IPS-NIHi7 (cell line): Measurements from ENCODE around the gene EPHB2.

Experiments used
- DNase-seq: peaks from one replicate; pipeline ENCODE4 v3.0.0; 2012; ENCODE audit warnings: mixed read lengths; ENCODE audit errors: extremely low spot score

EPHB2 gene

DNA sequence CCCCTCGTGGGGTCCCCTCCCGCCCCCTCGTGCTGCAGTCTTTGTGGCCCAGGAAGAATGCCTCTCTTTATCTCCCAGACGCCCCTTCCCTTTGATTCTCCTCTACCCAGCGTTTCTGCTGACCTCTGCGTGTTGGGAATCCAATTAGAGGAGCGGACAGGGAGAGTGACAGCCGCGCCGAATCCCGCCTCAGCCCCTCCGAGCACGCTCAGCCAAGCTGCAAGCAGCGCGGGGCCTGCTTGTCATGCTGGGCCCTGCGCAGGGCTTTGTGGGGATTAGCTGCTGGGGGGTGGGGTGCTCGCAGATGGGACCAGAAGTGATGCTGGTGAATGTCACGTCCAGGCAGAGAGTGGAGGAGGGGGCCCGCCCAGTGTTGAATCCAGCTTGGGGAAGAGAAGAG is 91.1 kb downstream of the EPHB2 start:
- peak; percentile 61 for DNase-seq

DNA sequence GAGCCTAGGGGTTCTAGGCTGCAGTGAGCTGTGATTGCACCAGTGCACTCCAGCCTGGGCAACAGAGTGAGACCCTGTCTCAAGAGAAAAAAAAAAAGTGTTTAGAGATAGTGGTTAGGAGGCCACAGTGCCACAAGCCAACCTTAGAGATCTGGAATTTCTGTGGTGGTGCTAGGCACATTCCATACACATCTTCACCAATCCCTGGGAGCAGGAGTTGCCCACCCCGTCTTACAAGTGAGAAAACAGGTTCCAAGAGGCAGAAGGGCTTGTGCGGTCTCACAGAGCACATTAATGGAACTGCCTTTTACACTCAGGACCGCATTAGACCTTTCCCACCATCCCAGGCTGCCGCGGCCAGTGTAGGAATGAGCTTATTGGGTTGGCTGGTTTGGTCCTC is 93.2 kb downstream of the EPHB2 start:
- no peak for DNase-seq

GRCh38 chr1:22804406-22804805 is 93.8 kb downstream of the EPHB2 start:
- no peak for DNase-seq

GRCh38 chr1:22804969-22805671 is 94.5 kb downstream of the EPHB2 start:
- peak; percentile 56 for DNase-seq

DNA sequence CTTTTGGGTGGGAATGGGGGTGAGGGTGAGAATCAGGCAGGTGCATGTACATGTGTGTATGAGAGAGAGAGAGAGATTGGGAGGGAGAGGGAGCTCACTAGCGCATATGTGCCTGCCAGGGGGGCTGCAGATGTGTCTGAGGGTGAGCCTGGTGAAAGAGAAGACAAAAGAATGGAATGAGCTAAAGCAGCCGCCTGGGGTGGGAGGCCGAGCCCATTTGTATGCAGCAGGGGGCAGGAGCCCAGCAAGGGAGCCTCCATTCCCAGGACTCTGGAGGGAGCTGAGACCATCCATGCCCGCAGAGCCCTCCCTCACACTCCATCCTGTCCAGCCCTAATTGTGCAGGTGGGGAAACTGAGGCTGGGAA is 95.0 kb downstream of the EPHB2 start:
- peak; percentile 56 for DNase-seq

GRCh38 chr1:22806584-22806983 is 95.9 kb downstream of the EPHB2 start:
- no peak for DNase-seq

- no peak for DNase-seq
Observed at GRCh38 chr1:22807340-22807739, 96.7 kb downstream of the EPHB2 start.

DNA sequence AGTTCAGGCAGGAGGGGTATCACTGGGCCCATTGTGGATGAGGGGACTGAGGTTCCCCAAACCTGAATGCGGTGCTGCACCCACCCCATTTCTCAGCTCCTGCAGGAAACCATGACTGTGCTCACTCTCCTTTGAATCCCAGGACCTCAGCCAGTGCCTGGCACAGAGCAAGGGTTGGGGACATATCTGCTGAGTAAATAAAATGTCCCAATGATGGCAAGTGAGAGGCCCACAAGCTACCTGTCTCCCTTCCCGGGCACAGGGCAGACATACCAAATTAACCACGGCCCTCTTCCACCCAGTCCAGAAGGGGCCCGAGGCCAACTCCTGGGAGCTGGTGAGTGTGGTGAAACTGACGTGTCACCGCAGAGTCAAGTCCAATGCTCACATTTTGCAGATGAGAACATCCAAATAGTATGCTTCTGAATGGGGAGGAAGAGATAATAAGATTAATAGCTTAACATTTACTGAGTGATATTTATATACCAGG is 97.6 kb downstream of the EPHB2 start:
- DNase-seq = no peak

DNA sequence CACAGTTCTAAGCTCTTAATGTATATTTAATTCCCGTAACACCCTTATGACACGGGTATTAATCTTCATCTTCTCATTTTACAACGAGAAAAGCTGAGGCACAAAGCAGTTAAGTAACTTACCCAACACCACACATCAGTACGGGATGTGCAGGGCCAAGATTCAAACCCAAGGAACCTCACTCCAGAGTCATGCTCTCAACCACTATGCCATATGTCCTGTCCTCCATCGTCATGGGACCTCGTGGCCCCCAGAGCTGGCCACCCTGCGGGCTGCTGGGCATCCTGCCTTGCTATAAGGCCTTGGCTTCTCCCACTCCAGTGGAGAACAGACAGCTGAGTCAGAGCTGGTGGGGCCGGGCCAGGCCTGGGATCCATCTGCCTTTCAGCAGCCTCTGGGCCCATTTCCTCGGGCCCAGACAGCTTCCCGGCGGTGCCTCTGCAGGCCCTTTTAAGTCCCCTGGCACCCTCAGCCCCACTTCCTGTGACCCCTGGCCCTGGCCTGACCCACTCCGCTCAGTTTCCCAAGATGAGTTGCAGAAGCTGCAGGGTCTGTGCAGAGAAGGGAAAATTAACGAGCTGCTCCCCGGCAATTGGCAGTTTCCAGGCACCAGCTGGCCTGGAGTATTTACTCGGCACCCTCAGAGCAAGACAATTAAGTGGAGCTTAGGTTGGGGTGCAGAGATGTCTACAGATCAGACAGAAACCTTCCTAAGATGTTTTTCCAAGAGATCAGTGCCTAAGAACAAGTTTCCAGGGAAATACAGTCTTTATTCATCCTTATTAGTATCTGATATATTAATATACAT is 98.2 kb downstream of the EPHB2 start:
- no peak for DNase-seq

- no peak for DNase-seq
Observed at GRCh38 chr1:22809783-22810182, 99.1 kb downstream of the EPHB2 start.

DNA sequence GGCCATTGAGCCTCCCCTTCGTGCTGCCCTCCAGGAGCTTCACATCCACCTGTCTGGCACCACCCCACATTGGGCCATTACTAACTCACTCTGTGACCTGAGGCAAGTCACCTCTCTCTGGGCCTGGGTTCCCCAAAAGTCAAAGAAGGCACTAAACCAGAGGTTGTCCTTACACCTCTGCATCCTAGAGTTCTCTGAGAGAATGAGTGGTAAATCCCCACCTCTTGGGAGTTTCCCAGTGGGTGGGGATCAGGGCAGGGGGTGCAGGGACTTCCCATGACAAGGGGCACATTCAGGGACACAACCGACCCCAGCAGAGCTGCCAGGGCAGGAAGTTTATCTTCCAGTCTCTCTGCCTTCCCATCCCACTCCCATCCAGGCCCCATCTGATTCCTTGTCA is 99.7 kb downstream of the EPHB2 start:
- no peak for DNase-seq

DNA sequence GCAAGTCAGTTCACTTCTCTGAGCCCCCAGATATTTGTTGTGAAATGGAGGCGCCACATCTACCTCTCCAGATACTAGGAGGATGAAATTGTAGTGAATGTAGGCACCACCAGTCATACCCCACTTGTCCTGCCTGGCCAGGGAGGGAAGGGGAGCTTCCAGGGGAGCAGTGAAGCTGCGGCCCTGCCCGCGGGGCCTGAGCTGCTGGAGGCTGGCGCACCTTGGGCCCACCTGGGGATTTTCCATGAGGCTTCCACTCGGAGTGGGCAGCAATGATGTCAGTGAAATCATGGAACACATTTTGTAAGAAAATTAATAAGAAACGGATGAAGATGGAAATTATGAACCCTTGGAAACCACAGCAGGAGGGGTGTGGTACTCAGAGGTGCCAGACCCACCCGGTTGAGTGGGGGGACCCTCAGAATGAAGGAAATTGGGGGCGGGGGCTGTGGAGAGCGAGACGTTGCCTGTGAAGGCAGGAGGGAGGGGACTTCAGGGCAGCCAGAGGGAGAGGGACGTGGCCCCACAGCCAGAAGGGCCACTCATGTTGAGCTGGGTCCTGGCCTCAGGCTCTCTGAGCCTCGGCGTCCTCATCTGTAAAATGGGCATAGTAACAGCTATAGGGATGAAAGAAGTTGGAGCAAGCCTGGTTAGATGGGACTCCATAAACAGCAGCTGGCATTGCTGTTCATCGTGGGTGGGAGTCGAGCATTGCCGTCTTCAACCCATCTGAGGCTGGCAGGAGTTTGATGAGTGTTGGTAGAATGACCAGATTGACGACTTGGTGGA is 101.6 kb downstream of the EPHB2 start:
- no peak for DNase-seq

GRCh38 chr1:22812993-22813790 is 102.6 kb downstream of the EPHB2 start:
- DNase-seq = no peak

- DNase-seq = no peak
Observed at GRCh38 chr1:22814176-22815042, 103.8 kb downstream of the EPHB2 start.

- DNase-seq = no peak
Observed at GRCh38 chr1:22815043-22815365, 104.4 kb downstream of the EPHB2 start.

- DNase-seq = no peak
Observed at GRCh38 chr1:22815421-22816066, 104.9 kb downstream of the EPHB2 start.

DNA sequence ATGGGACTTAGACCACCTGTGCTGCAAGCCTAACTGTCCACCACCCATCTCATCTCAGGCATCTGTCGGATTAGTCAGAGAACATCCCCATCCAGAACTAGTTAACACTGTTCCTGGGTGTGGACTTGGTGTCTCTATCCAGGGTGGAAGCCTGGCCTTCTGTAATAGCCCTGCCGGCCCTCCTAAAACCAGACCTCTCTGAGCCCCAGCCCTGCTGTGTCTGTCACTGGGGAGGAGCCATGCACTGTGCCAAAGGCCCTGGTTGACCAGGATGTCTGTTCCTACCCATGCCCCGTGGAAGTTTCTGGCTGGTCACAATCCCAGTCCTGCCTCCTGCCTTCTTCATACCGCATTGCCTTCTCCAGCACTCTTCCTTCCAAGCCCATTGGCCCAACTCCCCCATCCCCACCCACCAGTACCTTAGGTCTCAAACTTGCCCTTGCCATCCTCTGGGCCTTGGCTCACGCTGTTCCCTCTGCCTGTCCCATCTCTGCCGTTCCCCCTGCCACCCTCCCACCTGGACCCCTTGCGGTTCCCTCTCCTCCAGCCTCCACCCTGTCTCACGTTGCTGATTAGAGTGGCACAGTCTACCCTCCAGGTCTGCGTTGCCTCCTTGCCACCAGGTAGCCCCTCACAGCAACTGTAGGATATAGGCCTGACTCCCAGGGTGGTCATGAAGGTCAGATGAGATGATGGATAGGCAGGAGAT is 105.6 kb downstream of the EPHB2 start:
- DNase-seq = no peak

GRCh38 chr1:22816803-22817202 is 106.2 kb downstream of the EPHB2 start:
- no peak for DNase-seq

GRCh38 chr1:22817462-22817861 is 106.8 kb downstream of the EPHB2 start:
- no peak for DNase-seq
